ENCODE results near the gene NEIL3. TPM values are rescaled to one million over a fixed set of nuclear protein-coding genes. Genes with fewer than 3 reads are reported as not detected.
"Not testable (repeated sequence)": the region's sequence is repeated elsewhere in the genome, so short reads cannot be mapped to it uniquely, and the experiment has no call there.

Gene NEIL3
- total and polyA plus RNA-seq, 2 donors (not counting 1 experiment from before 2014, with no cell fraction given), result 0.15 TPM; not detected in 1

- ChIA-PET CTCF (no interaction called here), POLR2A (no interaction called here)
- Histone ChIP-seq H3K79me2 (ENCODE audit: control insufficient read depth, insufficient read depth, low read length) (no peaks in the 10 kb centered on the region), H3K4me1 (ENCODE audit: control insufficient read depth in 2 of 2, insufficient read depth in 2 of 2, low read length in 2 of 2) (peaks cover 0 to 1% of the 10 kb centered on the region in 2 donors), H3K27me3 (replicated peaks in 1 of 4; ENCODE audit: control extremely low read depth in 1 of 4, control insufficient read depth in 3 of 4, insufficient read depth in 4 of 4, low read length in 3 of 4) (no peaks in the 10 kb centered on the region), H3K9ac (ENCODE audit: low read length) (no peak overlapping the region), H3K4me3 (ENCODE audit: control extremely low read depth in 1 of 5, extremely low read depth in 1 of 5, insufficient read depth in 1 of 5, low read depth in 2 of 5, low read length in 4 of 5) (no peak overlapping the region), H3K36me3 (replicated peaks in 1 of 2; ENCODE audit: control extremely low read depth in 1 of 2, control insufficient read depth in 1 of 2, extremely low read depth in 1 of 2, insufficient read depth in 2 of 2, low read length in 1 of 2) (no peaks in the 10 kb centered on the region), H3K9me3 (ENCODE audit: control extremely low read depth in 1 of 3, control insufficient read depth in 2 of 3, insufficient read depth in 1 of 3, low read length in 2 of 3) (no peaks in the 10 kb centered on the region), H3K27ac (ENCODE audit: low read length in 2 of 2) (no peak overlapping the region), H3K4me2 (replicated peaks; ENCODE audit: low read depth, low read length, poor library complexity, severe bottlenecking) (no peak overlapping the region), H4K20me1 (ENCODE audit: control insufficient read depth, insufficient read depth, low read length, poor library complexity, severe bottlenecking) (no peaks in the 10 kb centered on the region), H2AFZ (ENCODE audit: insufficient read depth, low read depth, low read length, poor library complexity, severe bottlenecking) (no peak overlapping the region)
- no CpG with 5 or more reads among the region's 4 CpGs for WGBS (ENCODE audit: insufficient coverage)
- no peak overlapping the region for H3K27ac Mint-ChIP-seq
- no peaks in the 10 kb centered on the region for H3K27me3 Mint-ChIP-seq
- TF ChIP-seq EZH2 (IDR thresholded peaks at IDR 0.05; ENCODE audit: borderline replicate concordance, insufficient read depth, low read depth, low read length, poor library complexity, severe bottlenecking), result no peak
- no peak for TF ChIP-seq CTCF (IDR thresholded peaks at IDR 0.05)
- intact Hi-C loops (cut with micrococcal nuclease), result no loop called here
- no peaks in the 10 kb centered on the region for H3K9me3 Mint-ChIP-seq (ENCODE audit: insufficient read depth)
- ATAC-seq (ENCODE audit: low read depth) (no peak), DNase-seq (no peak)
- no peak overlapping the region for H3K4me3 Mint-ChIP-seq
- H3K4me1 Mint-ChIP-seq, result peaks cover 1% of the 10 kb centered on the region
These were observed 5.6 kb upstream of the NEIL3 start for GRCh38 chr4:177304094-177304493.

DNA sequence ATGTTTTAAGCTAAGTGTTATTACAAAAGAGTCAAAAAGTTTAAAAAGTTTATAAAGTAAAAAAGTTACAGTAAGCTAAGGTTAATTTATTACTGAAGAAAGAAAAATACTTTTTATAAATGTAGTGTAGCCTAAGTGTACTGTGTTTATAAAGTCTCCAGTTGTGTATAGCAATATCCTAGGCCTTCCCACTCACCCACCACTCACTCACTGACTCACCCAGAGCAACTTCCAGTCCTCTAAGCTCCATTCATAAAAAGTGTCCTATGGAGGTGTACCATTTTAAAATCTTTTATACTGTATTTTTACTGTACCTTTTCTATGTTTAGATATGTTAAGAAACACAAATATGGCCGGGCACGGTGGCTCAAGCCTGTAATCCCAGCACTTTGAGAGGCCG is 4.8 kb upstream of the NEIL3 start:
- H3K79me2 ChIP-seq (ENCODE audit: control insufficient read depth, insufficient read depth, low read length); H3K9me3 ChIP-seq (ENCODE audit: control extremely low read depth in 1 of 3, control insufficient read depth in 2 of 3, insufficient read depth in 1 of 3, low read length in 2 of 3); H3K4me1 Mint-ChIP-seq; H3K27me3 ChIP-seq (replicated peaks in 1 of 4; ENCODE audit: control extremely low read depth in 1 of 4, control insufficient read depth in 3 of 4, insufficient read depth in 4 of 4, low read length in 3 of 4); intact Hi-C loops (cut with micrococcal nuclease); DNase-seq; POLR2A ChIA-PET; H3K4me3 Mint-ChIP-seq; H4K20me1 ChIP-seq (ENCODE audit: control insufficient read depth, insufficient read depth, low read length, poor library complexity, severe bottlenecking); H3K9ac ChIP-seq (ENCODE audit: low read length); H3K27ac Mint-ChIP-seq; H3K9me3 Mint-ChIP-seq (ENCODE audit: insufficient read depth); H3K4me1 ChIP-seq (ENCODE audit: control insufficient read depth in 2 of 2, insufficient read depth in 2 of 2, low read length in 2 of 2); H3K36me3 ChIP-seq (replicated peaks in 1 of 2; ENCODE audit: control extremely low read depth in 1 of 2, control insufficient read depth in 1 of 2, extremely low read depth in 1 of 2, insufficient read depth in 2 of 2, low read length in 1 of 2); ATAC-seq (ENCODE audit: low read depth); H3K27me3 Mint-ChIP-seq; H3K4me3 ChIP-seq (ENCODE audit: control extremely low read depth in 1 of 5, extremely low read depth in 1 of 5, insufficient read depth in 1 of 5, low read depth in 2 of 5, low read length in 4 of 5); H3K27ac ChIP-seq (ENCODE audit: low read length in 2 of 2); CTCF ChIA-PET; H2AFZ ChIP-seq (ENCODE audit: insufficient read depth, low read depth, low read length, poor library complexity, severe bottlenecking); H3K4me2 ChIP-seq (replicated peaks; ENCODE audit: low read depth, low read length, poor library complexity, severe bottlenecking): not testable (repeated sequence)
- no CpG with 5 or more reads among the region's 3 CpGs for WGBS (ENCODE audit: insufficient coverage)
